IMR-90 (cell line): Measurements from ENCODE around the gene MED19. TPM values are rescaled to one million over a fixed set of nuclear protein-coding genes. Genes with fewer than 3 reads are reported as not detected.

Source experiments
- ATAC-seq: fragments of 200-7000 bp; cut with Tn5 transposase; 2 replicates; pipeline ENCODE4 v1.9.1; 2020; ENCODE audit warnings: low read depth, mild to moderate bottlenecking, moderate library complexity
- BruUV-seq: library from RNA; stranded (reverse); fragments of 400-500 nt; replicated peaks from 2 replicates; lab custom pipeline; 2021; lab: Mats Ljungman, UMichigan
- CTCF ChIA-PET: fragments of 300-600 bp; formaldehyde crosslinking; extraction: SDS; loops from one replicate; lab custom pipeline; 2021; ENCODE audit warnings: antibody characterized with exemption; lab: Yijun Ruan, JAX
- POLR2A ChIA-PET: fragments of 300-600 bp; sonication (Branson Sonifier 250); formaldehyde crosslinking; loops from one replicate; lab custom pipeline; 2022; ENCODE audit warnings: antibody characterized with exemption; ENCODE audit not compliant: unreplicated experiment; lab: Charles Lee
- DNase-seq: peaks from one replicate; pipeline ENCODE4 v3.0.0; 2013
- H2AFZ ChIP-seq: replicated peaks from 2 replicates; pipeline ENCODE3; 2013; ENCODE audit warnings: low read length, mild to moderate bottlenecking; ENCODE audit not compliant: poor library complexity
- H2AK5ac ChIP-seq: 2 replicates; pipeline ENCODE4 v1.6.1; 2013; ENCODE audit warnings: low read depth, low read length, inconsistent platforms
- H2AK9ac ChIP-seq: replicated peaks from 2 replicates; pipeline ENCODE3; 2013; ENCODE audit warnings: mild to moderate bottlenecking, low read depth, low read length, moderate library complexity; ENCODE audit not compliant: poor library complexity
- H2BK120ac ChIP-seq: 2 replicates; pipeline ENCODE4 v1.6.1; 2013; ENCODE audit warnings: low read depth, low read length, inconsistent platforms
- H2BK15ac ChIP-seq: 3 replicates; pipeline ENCODE4 v1.6.1; 2013; ENCODE audit warnings: low read depth, low read length, inconsistent platforms
- H2BK20ac ChIP-seq: 2 replicates; pipeline ENCODE4 v1.6.1; 2013; ENCODE audit warnings: low read depth, mild to moderate bottlenecking, inconsistent platforms, low read length, moderate library complexity
- H2BK5ac ChIP-seq: 2 replicates; pipeline ENCODE4 v1.6.1; 2013; ENCODE audit warnings: mild to moderate bottlenecking, low read depth, low read length, inconsistent platforms; ENCODE audit not compliant: poor library complexity, severe bottlenecking
- H3K14ac ChIP-seq: replicated peaks from 2 replicates; pipeline ENCODE4 v1.6.1; 2013; ENCODE audit warnings: low read depth, low read length, inconsistent platforms
- H3K18ac ChIP-seq: 2 replicates; pipeline ENCODE4 v1.6.1; 2013; ENCODE audit warnings: low read depth, low read length, control low read depth
- H3K23ac ChIP-seq: 2 replicates; pipeline ENCODE4 v1.6.1; 2013; ENCODE audit warnings: low read depth, low read length, inconsistent platforms
- H3K27ac ChIP-seq: 2 replicates; pipeline ENCODE4 v1.5.1; 2013; ENCODE audit warnings: mild to moderate bottlenecking, control low read depth, low read length; ENCODE audit not compliant: insufficient read depth
- H3K27me3 ChIP-seq: 2 replicates; pipeline ENCODE4 v1.6.1; 2013; ENCODE audit warnings: low read length; ENCODE audit not compliant: control insufficient read depth, insufficient read depth
- H3K36me3 ChIP-seq: 2 replicates; pipeline ENCODE4 v1.6.1; 2013; ENCODE audit warnings: low read length, mixed read lengths; ENCODE audit not compliant: control insufficient read depth, insufficient read depth
- H3K4ac ChIP-seq: 2 replicates; pipeline ENCODE4 v1.6.1; 2013; ENCODE audit warnings: low read depth, low read length, inconsistent platforms
- H3K4me1 ChIP-seq: 2 replicates; pipeline ENCODE4 v1.6.1; 2013; ENCODE audit warnings: low read length, mixed read lengths; ENCODE audit not compliant: control insufficient read depth, insufficient read depth
- H3K4me2 ChIP-seq: 2 replicates; pipeline ENCODE4 v1.6.1; 2013; ENCODE audit warnings: low read depth, mild to moderate bottlenecking, control low read depth, low read length, moderate library complexity
- H3K4me3 ChIP-seq: 2 replicates; pipeline ENCODE4 v1.5.1; 2013; ENCODE audit warnings: low read depth, mild to moderate bottlenecking, control low read depth, low read length, moderate library complexity; ENCODE audit not compliant: insufficient read depth
- H3K56ac ChIP-seq: 2 replicates; pipeline ENCODE4 v1.6.1; 2013; ENCODE audit warnings: low read length, inconsistent platforms; ENCODE audit not compliant: insufficient read depth; ENCODE audit errors: extremely low read depth
- H3K79me1 ChIP-seq, 2 experiments: 2 replicates each; pipeline ENCODE4 v1.6.1; 2013; ENCODE audit warnings: low read length in 2 of 2, inconsistent platforms in 1 of 2, low read depth in 1 of 2
- H3K9ac ChIP-seq: 2 replicates; pipeline ENCODE4 v1.6.1; 2013; ENCODE audit warnings: low read depth, low read length, control low read depth
- H3K9me1 ChIP-seq: 2 replicates; pipeline ENCODE4 v1.6.1; 2013; ENCODE audit warnings: low read length, inconsistent platforms; ENCODE audit not compliant: insufficient read depth
- H3K9me3 ChIP-seq: 2 replicates; pipeline ENCODE4 v1.6.1; 2013; ENCODE audit warnings: low read length; ENCODE audit not compliant: control insufficient read depth, insufficient read depth
- H4K20me1 ChIP-seq: 2 replicates; pipeline ENCODE4 v1.6.1; 2013; ENCODE audit warnings: low read length, inconsistent platforms; ENCODE audit not compliant: insufficient read depth
- H4K5ac ChIP-seq: 2 replicates; pipeline ENCODE4 v1.6.1; 2013; ENCODE audit warnings: mild to moderate bottlenecking, low read depth, low read length, control low read depth
- H4K8ac ChIP-seq, 2 experiments: 2 replicates each; pipeline ENCODE4 v1.6.1; 2013; ENCODE audit warnings: low read depth in 2 of 2, low read length in 2 of 2, control low read depth in 1 of 2, inconsistent platforms in 1 of 2
- H4K91ac ChIP-seq: 2 replicates; pipeline ENCODE4 v1.6.1; 2013; ENCODE audit warnings: low read depth, low read length, inconsistent platforms; ENCODE audit not compliant: insufficient read depth
- BHLHE40 ChIP-seq: fragments of 150-350 bp; IDR thresholded peaks from 2 replicates; pipeline ENCODE4 v1.6.1; 2016; ENCODE audit warnings: mild to moderate bottlenecking, low read depth, low read length
- CEBPB ChIP-seq: IDR thresholded peaks from 2 replicates; pipeline ENCODE4 v1.6.1; 2012; ENCODE audit warnings: low read depth, low read length, improper control_type of control experiment
- CHD1 ChIP-seq: IDR thresholded peaks from 2 replicates; pipeline ENCODE4 v1.6.1; 2012; ENCODE audit warnings: low read depth, low read length, improper control_type of control experiment
- FOS ChIP-seq: fragments of 150-350 bp; IDR thresholded peaks from 2 replicates; pipeline ENCODE4 v1.6.1; 2016; ENCODE audit warnings: low read depth, low read length
- MAFK ChIP-seq: IDR thresholded peaks from 2 replicates; pipeline ENCODE4 v1.6.1; 2012; ENCODE audit warnings: low read depth, low read length, improper control_type of control experiment
- MAZ ChIP-seq: IDR thresholded peaks from 2 replicates; pipeline ENCODE4 v1.6.1; 2012; ENCODE audit warnings: low read depth, mild to moderate bottlenecking, low read length, improper control_type of control experiment, moderate library complexity, borderline replicate concordance
- NFE2L2 ChIP-seq: fragments of 150-350 bp; IDR thresholded peaks from 2 replicates; pipeline ENCODE4 v1.6.1; 2016; ENCODE audit warnings: low read depth, mild to moderate bottlenecking, low read length
- RCOR1 ChIP-seq: IDR thresholded peaks from 2 replicates; pipeline ENCODE4 v1.6.1; 2012; ENCODE audit warnings: mild to moderate bottlenecking, low read length, improper control_type of control experiment; ENCODE audit not compliant: insufficient replicate concordance
- USF2 ChIP-seq: fragments of 150-350 bp; IDR thresholded peaks from 2 replicates; pipeline ENCODE4 v1.6.1; 2017; ENCODE audit warnings: mild to moderate bottlenecking, antibody characterized with exemption, low read length, low read depth
- WGBS, 2 experiments: methylation state at CpG; one replicate each; pipeline versions ENCODE4 v1.1.5 to v1.1.7; 2013; ENCODE audit warnings: missing lambda C conversion rate in 2 of 2; ENCODE audit not compliant: insufficient read length in 1 of 2; ENCODE audit errors: extremely low coverage in 2 of 2; 5-methylcytosine and 5-hydroxymethylcytosine counted together
- dilution Hi-C: fragments of 300-500 bp; cut with HindIII; formaldehyde crosslinking; loops from one replicate; pipeline ENCODE4 v1.14.3; 2018; ENCODE audit warnings: low sequenced_read_pairs; ENCODE audit not compliant: unreplicated experiment
- in situ Hi-C: fragments of 300-500 bp; cut with MboI; formaldehyde crosslinking; loops from 3 replicates; pipeline ENCODE4 v1.14.3; 2019; ENCODE audit warnings: low sequenced_read_pairs, inconsistent platforms, mixed read lengths
- intact Hi-C: fragments of 100-400 bp; cut with micrococcal nuclease; formaldehyde crosslinking; loops from 2 replicates; pipeline ENCODE4 v1.10.0; 2022
- polyA plus RNA-seq, 3 experiments: library from polyadenylated mRNA; depleted of rRNA; stranded (reverse); fragments of >200 nt; gene quantifications; 2 replicates each; pipeline ENCODE4 v1.2.3, GENCODE V29; 2012; ENCODE audit warnings: low replicate concordance in 1 of 3
- total RNA-seq: library from RNA; depleted of rRNA; stranded (reverse); fragments of >200 nt; gene quantifications from 2 replicates; pipeline ENCODE4 v1.2.3, GENCODE V29; 2012

Gene MED19
- total and polyA plus RNA-seq, 2 of the 4 experiments (the other 2 are of a cell fraction) = 14.0 to 35.0 TPM

DNA sequence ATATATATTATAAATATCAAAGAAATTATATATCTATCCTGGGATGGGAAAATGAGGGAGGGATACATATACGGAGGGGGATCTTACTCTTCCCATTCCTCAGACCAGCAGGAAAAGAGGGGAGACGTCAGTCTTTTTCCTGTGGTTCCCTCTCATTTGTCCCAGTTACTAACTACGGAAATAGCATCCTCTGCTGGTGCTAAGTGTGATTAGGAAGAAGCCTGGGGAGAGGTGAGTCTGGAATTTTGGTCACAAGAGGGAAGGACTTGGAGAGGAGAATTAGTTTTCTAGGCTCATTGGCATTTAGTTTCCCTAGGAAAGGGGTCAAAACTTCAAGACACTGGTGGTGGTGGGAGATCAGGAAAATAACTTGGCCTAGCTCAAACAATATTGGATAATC is 11.6 kb downstream of the MED19 start:
- no peak overlapping the region for H4K8ac ChIP-seq
- no peak overlapping the region for H3K14ac ChIP-seq
- H2AK5ac ChIP-seq = no peak overlapping the region
- no peak overlapping the region for H2BK5ac ChIP-seq
- H3K9me3 ChIP-seq = no peaks in the 10 kb centered on the region
- H3K36me3 ChIP-seq = peaks cover 60% of the 10 kb centered on the region
- no peak overlapping the region for H2AK9ac ChIP-seq
- H3K56ac ChIP-seq = no peak overlapping the region
- H2BK20ac ChIP-seq = no peak overlapping the region
- H3K27me3 ChIP-seq = no peaks in the 10 kb centered on the region
- no peak overlapping the region for H3K18ac ChIP-seq
- H3K4me3 ChIP-seq = no peak overlapping the region
- peaks cover 3% of the 10 kb centered on the region; the same call in 1 of the 2 replicates for H4K20me1 ChIP-seq
- no CpG with 5 or more reads among the region's 3 CpGs for WGBS, 2 experiments
- H3K4ac ChIP-seq = no peak overlapping the region
- no peak for DNase-seq
- dilution Hi-C loops = no loop called here
- intact Hi-C loops = no loop called here
- H2AFZ ChIP-seq = no peak overlapping the region
- H2BK15ac ChIP-seq = no peak overlapping the region
- no peak for ATAC-seq
- no peak overlapping the region for H3K23ac ChIP-seq
- H4K5ac ChIP-seq = no peak overlapping the region
- H3K79me1 ChIP-seq = peaks cover 9 to 12% of the 10 kb centered on the region in 2 experiments; a peak in 3 of 4 replicates
- in situ Hi-C loops = no loop called here
- H3K27ac ChIP-seq = no peak overlapping the region
- H3K9ac ChIP-seq = no peak overlapping the region
- TSS peak; percentile 84 for BruUV-seq
- TF ChIP-seq USF2 = no peak
- no peak for TF ChIP-seq CEBPB
- TF ChIP-seq MAZ = no peak
- no peak for TF ChIP-seq RCOR1
- no peak for TF ChIP-seq FOS
- no peak for TF ChIP-seq BHLHE40
- TF ChIP-seq MAFK = no peak
- TF ChIP-seq NFE2L2 = no peak
- TF ChIP-seq CHD1 = no peak
- 0 out of 2 replicates have a peak, but pooled peaks cover 4% of the 10 kb centered on the region for H3K9me1 ChIP-seq
- no peak overlapping the region for H3K4me2 ChIP-seq
- H3K4me1 ChIP-seq = no peaks in the 10 kb centered on the region
- H4K91ac ChIP-seq = no peak overlapping the region
- ChIA-PET CTCF (no interaction called here), POLR2A (no interaction called here)
- no peak overlapping the region for H2BK120ac ChIP-seq
